MM.1S (cell line): ENCODE data around the gene LCAT.

Experiments used
- DNase-seq: peaks from one replicate; pipeline ENCODE4 v3.0.0-alpha.2; 2015
- H2AFZ ChIP-seq: fragments of 300-600 bp; sonication (generic); 2 replicates; pipeline ENCODE4 v1.6.0; 2016; ENCODE audit warnings: antibody characterized with exemption, low read length
- H3F3A ChIP-seq: fragments of 300-600 bp; sonication (generic); 2 replicates; pipeline ENCODE4 v1.6.1; 2016; ENCODE audit warnings: mild to moderate bottlenecking, antibody characterized with exemption, low read length, moderate library complexity, mixed read lengths; ENCODE audit not compliant: insufficient read depth
- H3K27ac ChIP-seq: fragments of 300-600 bp; sonication (generic); 2 replicates; pipeline ENCODE4 v1.5.1; 2016; ENCODE audit warnings: mild to moderate bottlenecking, low read length
- H3K27me3 ChIP-seq: fragments of 300-600 bp; sonication (generic); replicated peaks from 2 replicates; pipeline ENCODE4 v1.6.0; 2016; ENCODE audit warnings: low read length; ENCODE audit not compliant: insufficient read depth
- H3K36me3 ChIP-seq: fragments of 300-600 bp; sonication (generic); replicated peaks from 2 replicates; pipeline ENCODE4 v1.6.1; 2016; ENCODE audit warnings: mild to moderate bottlenecking, low read length, mixed read lengths; ENCODE audit not compliant: insufficient read depth
- H3K4me1 ChIP-seq: fragments of 300-600 bp; sonication (generic); 2 replicates; pipeline ENCODE4 v1.6.1; 2016; ENCODE audit warnings: low read length, mixed read lengths
- H3K4me2 ChIP-seq: fragments of 300-600 bp; sonication (generic); 2 replicates; pipeline ENCODE4 v1.6.0; 2016; ENCODE audit warnings: low read depth, low read length
- H3K4me3 ChIP-seq: fragments of 300-600 bp; sonication (generic); 2 replicates; pipeline ENCODE4 v1.5.1; 2016; ENCODE audit warnings: low read length, mixed read lengths
- H3K79me2 ChIP-seq: fragments of 300-600 bp; sonication (generic); 2 replicates; pipeline ENCODE4 v1.6.1; 2016; ENCODE audit warnings: mixed run types, low read length, mixed read lengths
- H3K9ac ChIP-seq: fragments of 300-600 bp; sonication (generic); 2 replicates; pipeline ENCODE4 v1.6.1; 2016; ENCODE audit warnings: low read length, mixed read lengths
- H3K9me2 ChIP-seq: fragments of 300-600 bp; sonication (generic); replicated peaks from 2 replicates; pipeline ENCODE4 v1.6.1; 2016; ENCODE audit warnings: mild to moderate bottlenecking, low read length, mixed read lengths; ENCODE audit not compliant: insufficient read depth
- H3K9me3 ChIP-seq: fragments of 300-600 bp; sonication (generic); replicated peaks from 2 replicates; pipeline ENCODE4 v1.6.1; 2016; ENCODE audit warnings: mild to moderate bottlenecking, low read length, mixed read lengths; ENCODE audit not compliant: insufficient read depth
- H4K20me1 ChIP-seq: fragments of 300-600 bp; sonication (generic); 2 replicates; pipeline ENCODE4 v1.6.1; 2016; ENCODE audit warnings: mild to moderate bottlenecking, low read length, moderate library complexity, mixed read lengths; ENCODE audit not compliant: insufficient read depth
- EZH2 ChIP-seq: fragments of 300-600 bp; sonication (generic); optimal IDR thresholded peaks from 2 replicates; pipeline ENCODE3; 2017; ENCODE audit warnings: low read depth, mild to moderate bottlenecking, antibody characterized with exemption, low read length, mixed read lengths
- EZH2phosphoT487 ChIP-seq: fragments of 300-600 bp; sonication (generic); IDR thresholded peaks from 2 replicates; pipeline ENCODE4 v1.6.1; 2018; ENCODE audit warnings: antibody characterized with exemption, low read length
- TF ChIP-seq, protein P1 (sequence below): fragments of 300-600 bp; sonication (generic); IDR thresholded peaks from 2 replicates; pipeline ENCODE4 v1.5.1; 2016; ENCODE audit warnings: antibody characterized with exemption, low read length, mixed read lengths

LCAT gene

DNA sequence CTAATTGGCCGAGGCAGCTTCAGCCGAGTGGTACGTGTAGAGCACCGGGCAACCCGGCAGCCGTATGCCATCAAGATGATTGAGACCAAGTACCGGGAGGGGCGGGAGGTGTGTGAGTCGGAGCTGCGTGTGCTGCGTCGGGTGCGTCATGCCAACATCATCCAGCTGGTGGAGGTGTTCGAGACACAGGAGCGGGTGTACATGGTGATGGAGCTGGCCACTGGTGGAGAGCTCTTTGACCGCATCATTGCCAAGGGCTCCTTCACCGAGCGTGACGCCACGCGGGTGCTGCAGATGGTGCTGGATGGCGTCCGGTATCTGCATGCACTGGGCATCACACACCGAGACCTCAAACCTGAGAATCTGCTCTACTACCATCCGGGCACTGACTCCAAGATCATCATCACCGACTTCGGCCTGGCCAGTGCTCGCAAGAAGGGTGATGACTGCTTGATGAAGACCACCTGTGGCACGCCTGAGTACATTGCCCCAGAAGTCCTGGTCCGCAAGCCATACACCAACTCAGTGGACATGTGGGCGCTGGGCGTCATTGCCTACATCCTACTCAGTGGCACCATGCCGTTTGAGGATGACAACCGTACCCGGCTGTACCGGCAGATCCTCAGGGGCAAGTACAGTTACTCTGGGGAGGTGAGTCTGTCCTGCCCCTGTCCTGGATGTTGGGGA, 34.7 kb downstream of the LCAT start:
- TF ChIP-seq EZH2phosphoT487, result no peak
- no peak for TF ChIP-seq EZH2
- TF ChIP-seq, protein P1, sequence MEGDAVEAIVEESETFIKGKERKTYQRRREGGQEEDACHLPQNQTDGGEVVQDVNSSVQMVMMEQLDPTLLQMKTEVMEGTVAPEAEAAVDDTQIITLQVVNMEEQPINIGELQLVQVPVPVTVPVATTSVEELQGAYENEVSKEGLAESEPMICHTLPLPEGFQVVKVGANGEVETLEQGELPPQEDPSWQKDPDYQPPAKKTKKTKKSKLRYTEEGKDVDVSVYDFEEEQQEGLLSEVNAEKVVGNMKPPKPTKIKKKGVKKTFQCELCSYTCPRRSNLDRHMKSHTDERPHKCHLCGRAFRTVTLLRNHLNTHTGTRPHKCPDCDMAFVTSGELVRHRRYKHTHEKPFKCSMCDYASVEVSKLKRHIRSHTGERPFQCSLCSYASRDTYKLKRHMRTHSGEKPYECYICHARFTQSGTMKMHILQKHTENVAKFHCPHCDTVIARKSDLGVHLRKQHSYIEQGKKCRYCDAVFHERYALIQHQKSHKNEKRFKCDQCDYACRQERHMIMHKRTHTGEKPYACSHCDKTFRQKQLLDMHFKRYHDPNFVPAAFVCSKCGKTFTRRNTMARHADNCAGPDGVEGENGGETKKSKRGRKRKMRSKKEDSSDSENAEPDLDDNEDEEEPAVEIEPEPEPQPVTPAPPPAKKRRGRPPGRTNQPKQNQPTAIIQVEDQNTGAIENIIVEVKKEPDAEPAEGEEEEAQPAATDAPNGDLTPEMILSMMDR, result no peak

DNA sequence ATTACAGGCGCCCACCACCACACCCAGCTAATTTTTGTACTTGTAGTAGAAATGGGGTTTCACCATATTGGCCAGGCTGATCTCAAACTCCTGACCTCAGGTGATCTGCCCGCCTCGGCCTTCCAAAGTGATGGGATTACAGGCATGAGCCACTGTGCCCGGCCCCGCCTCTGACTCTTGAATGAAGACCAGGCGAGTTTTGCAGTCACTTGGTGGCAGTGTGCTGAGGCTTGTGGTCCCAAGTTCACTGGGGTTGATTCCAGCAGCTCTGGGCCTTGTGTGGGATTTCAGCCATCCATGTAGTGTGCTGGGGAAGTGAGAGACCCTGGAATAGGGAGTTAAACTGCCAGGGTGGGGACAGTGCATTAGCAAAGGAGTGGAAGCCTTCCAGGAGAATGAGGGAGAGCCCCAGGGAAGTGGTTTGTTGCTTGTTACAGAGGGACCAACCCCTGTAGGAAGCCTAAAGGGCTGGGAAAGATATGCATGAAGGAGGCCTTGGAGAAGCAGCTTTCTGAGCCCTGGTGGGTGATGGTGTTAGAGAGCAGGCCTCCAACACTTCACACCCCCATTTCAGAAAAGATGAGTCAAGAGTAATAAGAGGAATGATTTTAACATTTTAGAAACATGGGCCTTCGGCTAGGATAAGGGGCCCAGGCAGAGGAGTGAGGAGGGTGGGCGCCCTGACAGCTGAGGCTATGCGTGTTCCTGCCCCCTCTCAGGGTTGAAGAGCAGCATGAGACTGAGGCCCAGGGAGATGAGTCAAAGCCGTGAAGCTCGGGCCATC, 36.3 kb downstream of the LCAT start:
- Histone ChIP-seq H3K4me1 (no peaks in the 10 kb centered on the region), H3K79me2 (no peaks in the 10 kb centered on the region), H3K4me3 (no peak overlapping the region), H4K20me1 (no peaks in the 10 kb centered on the region), H3K4me2 (no peak overlapping the region), H3F3A (no peaks in the 10 kb centered on the region), H3K9ac (no peak overlapping the region), H3K9me2 (no peaks in the 10 kb centered on the region), H3K36me3 (no peaks in the 10 kb centered on the region; the same call in 1 of the 2 replicates), H3K27ac (no peak overlapping the region), H3K9me3 (no peaks in the 10 kb centered on the region), H3K27me3 (no peaks in the 10 kb centered on the region), H2AFZ (no peak overlapping the region)
- TF ChIP-seq, protein P1, result no peak
- no peak for DNase-seq

More for the DNA sequence above, 34.7 kb downstream of the LCAT start:
- Histone ChIP-seq H3K36me3 (no peaks in the 10 kb centered on the region; the same call in 1 of the 2 replicates), H3K27ac (no peak overlapping the region), H2AFZ (no peak overlapping the region), H3K9ac (no peak overlapping the region), H3K4me1 (no peaks in the 10 kb centered on the region), H3K79me2 (no peaks in the 10 kb centered on the region), H3F3A (no peaks in the 10 kb centered on the region), H4K20me1 (no peaks in the 10 kb centered on the region), H3K4me2 (no peak overlapping the region), H3K9me3 (no peaks in the 10 kb centered on the region), H3K27me3 (no peaks in the 10 kb centered on the region), H3K4me3 (no peak overlapping the region), H3K9me2 (no peaks in the 10 kb centered on the region)
- DNase-seq, result no peak

DNA sequence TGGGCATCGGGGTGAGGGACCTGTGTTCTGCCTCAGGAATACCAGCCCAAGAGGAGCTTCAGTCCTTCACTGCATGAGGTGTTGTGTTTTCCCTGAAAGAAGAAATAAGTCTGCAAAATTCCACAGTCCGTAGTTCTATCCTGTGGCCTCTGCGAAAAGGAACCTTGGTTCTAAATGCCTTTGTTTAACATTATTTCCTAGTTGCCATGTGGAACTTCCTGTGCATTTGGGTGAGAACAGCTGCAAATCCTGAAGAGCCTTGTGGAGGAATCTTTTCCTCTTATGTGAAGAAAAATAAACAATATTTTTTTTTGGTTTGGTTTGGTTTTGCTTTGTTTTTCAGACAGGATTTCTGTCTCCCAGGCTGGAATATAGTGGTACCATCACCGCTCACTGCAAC, 41.1 kb downstream of the LCAT start:
- Histone ChIP-seq H3K27ac (no peak overlapping the region), H3K9me2 (no peaks in the 10 kb centered on the region), H3K4me1 (no peaks in the 10 kb centered on the region), H3K4me3 (no peak overlapping the region), H3K27me3 (no peaks in the 10 kb centered on the region), H3F3A (no peaks in the 10 kb centered on the region), H3K79me2 (peaks cover 17% of the 10 kb centered on the region), H3K9me3 (no peaks in the 10 kb centered on the region), H3K4me2 (no peak overlapping the region), H3K36me3 (no peaks in the 10 kb centered on the region), H4K20me1 (no peaks in the 10 kb centered on the region), H2AFZ (no peak overlapping the region), H3K9ac (no peak overlapping the region)
- TF ChIP-seq EZH2 (no peak), EZH2phosphoT487 (no peak)
- TF ChIP-seq, protein P1, result no peak
- DNase-seq, result no peak
